SK-N-SH (cell line): Measurements from ENCODE around the gene ZNF213. TPM values are rescaled to one million over a fixed set of nuclear protein-coding genes. Genes with fewer than 3 reads are reported as not detected.

ENCODE experiments used
- CTCF ChIA-PET: fragments of 300-600, 350-600 bp; formaldehyde crosslinking; extraction: SDS; loops from one replicate; lab custom pipeline; 2021; lab: Yijun Ruan, JAX
- POLR2A ChIA-PET: fragments of 350-600 bp; sonication (Branson Sonifier 250); formaldehyde crosslinking; extraction: SDS; loops from one replicate; lab custom pipeline; 2020; ENCODE audit warnings: antibody characterized with exemption, inconsistent platforms; lab: Yijun Ruan, JAX
- DNase-seq: peaks from one replicate; pipeline ENCODE4 v3.0.0; 2012
- H2AFZ ChIP-seq: fragments of 200-600 bp; sonication (generic); 2 replicates; pipeline ENCODE4 v1.8.1; 2016; ENCODE audit warnings: antibody characterized with exemption, mild to moderate bottlenecking, low read depth
- H3F3A ChIP-seq: fragments of 200-600 bp; sonication (generic); replicated peaks from 2 replicates; pipeline ENCODE3; 2016; ENCODE audit warnings: antibody characterized with exemption, mild to moderate bottlenecking; ENCODE audit not compliant: insufficient read depth
- H3K27ac ChIP-seq, 2 experiments: fragments of 200-500 bp in 1 of 2; fragments of 200-600 bp in 1 of 2; sonication (Bioruptor generic) in 1 of 2; sonication (generic), shearing (Covaris generic) in 1 of 2; 2 replicates each; pipeline versions ENCODE4 v1.5.1 to v1.6.1; 2014 to 2016; ENCODE audit warnings: low read depth in 2 of 2, inconsistent platforms in 1 of 2, low read length in 1 of 2, mild to moderate bottlenecking in 1 of 2, mixed read lengths in 1 of 2
- H3K27me3 ChIP-seq: fragments of 200-600 bp; sonication (generic), shearing (Covaris generic); 2 replicates; pipeline ENCODE4 v1.6.1; 2016; ENCODE audit warnings: mixed run types; ENCODE audit not compliant: insufficient read depth
- H3K36me3 ChIP-seq, 2 experiments: fragments of 200-500 bp in 1 of 2; fragments of 200-600 bp in 1 of 2; sonication (Bioruptor generic) in 1 of 2; sonication (generic) in 1 of 2; replicated peaks in 1 of 2; 2 replicates each; pipeline versions ENCODE3 to v1.5.1; 2014 to 2016; ENCODE audit warnings: low read length in 1 of 2, mild to moderate bottlenecking in 1 of 2; ENCODE audit not compliant: insufficient read depth in 2 of 2, control insufficient read depth in 1 of 2
- H3K4me1 ChIP-seq, 2 experiments: fragments of 200-500 bp in 1 of 2; fragments of 200-600 bp in 1 of 2; sonication (Bioruptor generic) in 1 of 2; sonication (generic), shearing (Covaris generic) in 1 of 2; 2 replicates each; pipeline versions ENCODE4 v1.5.1 to v1.6.1; 2014 to 2016; ENCODE audit warnings: low read depth in 1 of 2, low read length in 1 of 2, mixed run types in 1 of 2; ENCODE audit not compliant: insufficient read depth in 2 of 2, control insufficient read depth in 1 of 2
- H3K4me2 ChIP-seq: fragments of 200-600 bp; sonication (generic), shearing (Covaris generic); 2 replicates; pipeline ENCODE4 v1.6.1; 2017; ENCODE audit warnings: mixed run types
- H3K4me3 ChIP-seq, 2 experiments: fragments of 200-500 bp in 1 of 2; fragments of 200-600 bp in 1 of 2; sonication (Bioruptor generic) in 1 of 2; sonication (generic), shearing (Covaris generic) in 1 of 2; 2 replicates each; pipeline versions ENCODE4 v1.5.1 to v1.8.1; 2014 to 2016; ENCODE audit warnings: low read depth in 2 of 2, inconsistent platforms in 1 of 2, low read length in 1 of 2, mild to moderate bottlenecking in 1 of 2, mixed read lengths in 1 of 2, moderate library complexity in 1 of 2
- H3K79me2 ChIP-seq: fragments of 200-600 bp; sonication (generic); 2 replicates; pipeline ENCODE4 v1.8.1; 2017; ENCODE audit warnings: mild to moderate bottlenecking; ENCODE audit not compliant: insufficient read depth
- H3K9ac ChIP-seq: fragments of 200-600 bp; sonication (generic); 2 replicates; pipeline ENCODE4 v1.6.1; 2017; ENCODE audit warnings: mixed run types
- H3K9me2 ChIP-seq: fragments of 200-600 bp; sonication (generic); 2 replicates; pipeline ENCODE4 v1.6.1; 2017; ENCODE audit warnings: mixed run types
- H3K9me3 ChIP-seq: fragments of 200-600 bp; sonication (generic); 2 replicates; pipeline ENCODE4 v1.6.1; 2017; ENCODE audit warnings: mixed run types, mild to moderate bottlenecking, moderate library complexity
- H4K20me1 ChIP-seq: fragments of 200-600 bp; sonication (generic); 2 replicates; pipeline ENCODE4 v1.6.1; 2017; ENCODE audit warnings: mild to moderate bottlenecking, mixed run types; ENCODE audit not compliant: insufficient read depth
- CHD2 ChIP-seq: fragments of 150-350 bp; IDR thresholded peaks from 2 replicates; pipeline ENCODE4 v1.6.1; 2018; ENCODE audit warnings: low read length; ENCODE audit not compliant: partially characterized antibody
- FOSL2 ChIP-seq: IDR thresholded peaks from 2 replicates; pipeline ENCODE4 v1.4.0; 2012; ENCODE audit warnings: low read depth, mild to moderate bottlenecking, moderate library complexity, borderline replicate concordance
- FOXM1 ChIP-seq: IDR thresholded peaks from 2 replicates; pipeline ENCODE4 v1.4.0; 2012; ENCODE audit warnings: low read depth, mild to moderate bottlenecking
- GABPA ChIP-seq: IDR thresholded peaks from 2 replicates; pipeline ENCODE4 v1.4.0; 2012; ENCODE audit warnings: low read depth, mild to moderate bottlenecking
- JUND ChIP-seq: IDR thresholded peaks from 2 replicates; pipeline ENCODE4 v1.4.0; 2012
- MXI1 ChIP-seq: IDR thresholded peaks from 2 replicates; pipeline ENCODE4 v1.6.1; 2012; ENCODE audit warnings: mild to moderate bottlenecking, low read depth, low read length, improper control_type of control experiment
- RFX5 ChIP-seq: IDR thresholded peaks from 2 replicates; pipeline ENCODE4 v1.6.1; 2012; ENCODE audit warnings: mild to moderate bottlenecking, improper control_type of control experiment, low read length
- TCF12 ChIP-seq: IDR thresholded peaks from 2 replicates; pipeline ENCODE4 v1.4.0; 2012
- WGBS: methylation state at CpG from one replicate; pipeline ENCODE4 v1.1.6; 2017; ENCODE audit warnings: low lambda C conversion rate; 5-methylcytosine and 5-hydroxymethylcytosine counted together
- polyA plus RNA-seq, 3 experiments: library from polyadenylated mRNA; depleted of rRNA; stranded (reverse); fragments of >200 nt; gene quantifications; 2 replicates each; pipeline ENCODE4 v1.2.3, GENCODE V29; 2012
- TF ChIP-seq, protein P1 (sequence below): IDR thresholded peaks from 2 replicates; pipeline ENCODE4 v1.6.1; 2012; ENCODE audit warnings: mild to moderate bottlenecking, low read depth, low read length, moderate library complexity
- TF ChIP-seq, protein P2 (sequence below): fragments of 150-350 bp; IDR thresholded peaks from 2 replicates; pipeline ENCODE4 v1.6.1; 2016; ENCODE audit warnings: mild to moderate bottlenecking, low read depth, low read length
- TF ChIP-seq, protein P3 (sequence below): fragments of 200-600 bp; sonication (generic); IDR thresholded peaks from 2 replicates; pipeline ENCODE4 v1.6.1; 2017; ENCODE audit warnings: antibody characterized with exemption, mild to moderate bottlenecking, moderate library complexity

ZNF213 gene
- polyA plus RNA-seq, 1 of the 3 experiments (the other 2 are of a cell fraction): 1.1 TPM

DNA sequence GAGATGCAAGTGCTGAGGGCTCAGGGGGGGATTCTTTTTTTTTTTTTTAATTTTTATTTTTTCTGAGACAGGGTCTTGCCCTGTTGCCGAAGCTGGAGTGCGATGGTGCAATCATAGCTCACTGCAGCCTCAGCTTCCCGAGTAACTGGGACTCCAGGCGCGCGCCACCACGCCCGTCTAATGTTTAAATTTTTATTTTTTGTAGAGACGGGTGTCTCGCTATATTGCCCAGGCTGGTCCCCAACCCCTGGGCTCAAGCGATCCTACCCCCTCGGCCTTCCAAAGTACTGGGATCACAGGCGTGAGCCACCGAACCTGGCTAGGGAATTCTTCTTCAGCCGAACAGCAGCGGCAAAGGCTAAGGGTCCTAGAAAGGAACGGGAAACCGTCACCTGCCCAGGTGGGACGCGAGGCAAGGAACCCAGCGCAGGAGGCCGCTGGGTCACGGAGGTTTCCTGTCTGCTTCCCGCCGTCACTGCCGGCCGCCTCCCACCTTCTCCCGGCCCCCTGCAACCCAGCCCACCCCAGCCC, 39.9 kb downstream of the ZNF213 start:
- Histone ChIP-seq H3K4me3 (peak overlapping the region; percentile 35 to 55; a peak in 3 of 4 replicates), H3K36me3 (no peaks in the 10 kb centered on the region), H3K79me2 (no peaks in the 10 kb centered on the region), H3K9me3 (no peaks in the 10 kb centered on the region), H3F3A (peaks cover 12% of the 10 kb centered on the region), H3K9me2 (no peaks in the 10 kb centered on the region), H3K4me2 (0 out of 2 replicates have a peak overlapping the region, but pooled peaks have one; percentile 67), H4K20me1 (no peaks in the 10 kb centered on the region), H2AFZ (no peak overlapping the region), H3K4me1 (peaks cover 0 to 5% of the 10 kb centered on the region in 2 experiments; a peak in 1 of 4 replicates), H3K27ac (no peak overlapping the region), H3K9ac (no peak overlapping the region), H3K27me3 (peaks cover 93% of the 10 kb centered on the region)
- WGBS: 44% methylated on average over 16 of the region's 28 CpGs
- DNase-seq: no peak
- ChIA-PET CTCF (interaction anchor here (1.0 to 1.6 kb wide), 4 partner anchors 9 to 116 kb away, joined by 3 to 8 read pairs (median 4); no protein-coding TSS in a partner anchor), POLR2A (no interaction called here)
- TF ChIP-seq GABPA (no peak), TCF12 (no peak), JUND (no peak), FOSL2 (no peak), CHD2 (no peak), FOXM1 (no peak), MXI1 (no peak), RFX5 (no peak)
- TF ChIP-seq, protein P1, sequence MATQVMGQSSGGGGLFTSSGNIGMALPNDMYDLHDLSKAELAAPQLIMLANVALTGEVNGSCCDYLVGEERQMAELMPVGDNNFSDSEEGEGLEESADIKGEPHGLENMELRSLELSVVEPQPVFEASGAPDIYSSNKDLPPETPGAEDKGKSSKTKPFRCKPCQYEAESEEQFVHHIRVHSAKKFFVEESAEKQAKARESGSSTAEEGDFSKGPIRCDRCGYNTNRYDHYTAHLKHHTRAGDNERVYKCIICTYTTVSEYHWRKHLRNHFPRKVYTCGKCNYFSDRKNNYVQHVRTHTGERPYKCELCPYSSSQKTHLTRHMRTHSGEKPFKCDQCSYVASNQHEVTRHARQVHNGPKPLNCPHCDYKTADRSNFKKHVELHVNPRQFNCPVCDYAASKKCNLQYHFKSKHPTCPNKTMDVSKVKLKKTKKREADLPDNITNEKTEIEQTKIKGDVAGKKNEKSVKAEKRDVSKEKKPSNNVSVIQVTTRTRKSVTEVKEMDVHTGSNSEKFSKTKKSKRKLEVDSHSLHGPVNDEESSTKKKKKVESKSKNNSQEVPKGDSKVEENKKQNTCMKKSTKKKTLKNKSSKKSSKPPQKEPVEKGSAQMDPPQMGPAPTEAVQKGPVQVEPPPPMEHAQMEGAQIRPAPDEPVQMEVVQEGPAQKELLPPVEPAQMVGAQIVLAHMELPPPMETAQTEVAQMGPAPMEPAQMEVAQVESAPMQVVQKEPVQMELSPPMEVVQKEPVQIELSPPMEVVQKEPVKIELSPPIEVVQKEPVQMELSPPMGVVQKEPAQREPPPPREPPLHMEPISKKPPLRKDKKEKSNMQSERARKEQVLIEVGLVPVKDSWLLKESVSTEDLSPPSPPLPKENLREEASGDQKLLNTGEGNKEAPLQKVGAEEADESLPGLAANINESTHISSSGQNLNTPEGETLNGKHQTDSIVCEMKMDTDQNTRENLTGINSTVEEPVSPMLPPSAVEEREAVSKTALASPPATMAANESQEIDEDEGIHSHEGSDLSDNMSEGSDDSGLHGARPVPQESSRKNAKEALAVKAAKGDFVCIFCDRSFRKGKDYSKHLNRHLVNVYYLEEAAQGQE: no peak
- TF ChIP-seq, protein P2, sequence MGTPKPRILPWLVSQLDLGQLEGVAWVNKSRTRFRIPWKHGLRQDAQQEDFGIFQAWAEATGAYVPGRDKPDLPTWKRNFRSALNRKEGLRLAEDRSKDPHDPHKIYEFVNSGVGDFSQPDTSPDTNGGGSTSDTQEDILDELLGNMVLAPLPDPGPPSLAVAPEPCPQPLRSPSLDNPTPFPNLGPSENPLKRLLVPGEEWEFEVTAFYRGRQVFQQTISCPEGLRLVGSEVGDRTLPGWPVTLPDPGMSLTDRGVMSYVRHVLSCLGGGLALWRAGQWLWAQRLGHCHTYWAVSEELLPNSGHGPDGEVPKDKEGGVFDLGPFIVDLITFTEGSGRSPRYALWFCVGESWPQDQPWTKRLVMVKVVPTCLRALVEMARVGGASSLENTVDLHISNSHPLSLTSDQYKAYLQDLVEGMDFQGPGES: no peak
- TF ChIP-seq, protein P3, sequence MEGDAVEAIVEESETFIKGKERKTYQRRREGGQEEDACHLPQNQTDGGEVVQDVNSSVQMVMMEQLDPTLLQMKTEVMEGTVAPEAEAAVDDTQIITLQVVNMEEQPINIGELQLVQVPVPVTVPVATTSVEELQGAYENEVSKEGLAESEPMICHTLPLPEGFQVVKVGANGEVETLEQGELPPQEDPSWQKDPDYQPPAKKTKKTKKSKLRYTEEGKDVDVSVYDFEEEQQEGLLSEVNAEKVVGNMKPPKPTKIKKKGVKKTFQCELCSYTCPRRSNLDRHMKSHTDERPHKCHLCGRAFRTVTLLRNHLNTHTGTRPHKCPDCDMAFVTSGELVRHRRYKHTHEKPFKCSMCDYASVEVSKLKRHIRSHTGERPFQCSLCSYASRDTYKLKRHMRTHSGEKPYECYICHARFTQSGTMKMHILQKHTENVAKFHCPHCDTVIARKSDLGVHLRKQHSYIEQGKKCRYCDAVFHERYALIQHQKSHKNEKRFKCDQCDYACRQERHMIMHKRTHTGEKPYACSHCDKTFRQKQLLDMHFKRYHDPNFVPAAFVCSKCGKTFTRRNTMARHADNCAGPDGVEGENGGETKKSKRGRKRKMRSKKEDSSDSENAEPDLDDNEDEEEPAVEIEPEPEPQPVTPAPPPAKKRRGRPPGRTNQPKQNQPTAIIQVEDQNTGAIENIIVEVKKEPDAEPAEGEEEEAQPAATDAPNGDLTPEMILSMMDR: no peak; the same call in 1 of the 2 replicates
